ENCODE measurements around the gene POLK.

- no peak for TF ChIP-seq CTCF (IDR thresholded peaks at IDR 0.05; ENCODE audit: low read depth, low read length, missing input control)
- no peak for TF ChIP-seq ATF3 (IDR thresholded peaks at IDR 0.05)
- no peak for TF ChIP-seq NR2F2 (IDR thresholded peaks at IDR 0.05)
- no peak for TF ChIP-seq REST (IDR thresholded peaks at IDR 0.05)
- no peak for TF ChIP-seq ZBTB33 (IDR thresholded peaks at IDR 0.05)
- TF ChIP-seq TAF1 (conservative IDR thresholded peaks at IDR 0.05) = no peak
- TF ChIP-seq GABPA (IDR thresholded peaks at IDR 0.05 in 1 of 2, conservative IDR thresholded peaks at IDR 0.05 in 1 of 2) = no peak
- TF ChIP-seq RXRA (IDR thresholded peaks at IDR 0.05) = no peak
- TF ChIP-seq EGR1 (IDR thresholded peaks at IDR 0.05; ENCODE audit: low read depth in 2 of 2) = no peak
- no peak for TF ChIP-seq RAD21 (IDR thresholded peaks at IDR 0.05)
- no peak for TF ChIP-seq SP1 (IDR thresholded peaks at IDR 0.05)
- TF ChIP-seq HNF4A (conservative IDR thresholded peaks at IDR 0.05) = no peak
- TF ChIP-seq FOXA2 (IDR thresholded peaks at IDR 0.05) = no peak
These were observed 20.5 kb downstream of the POLK start for GRCh38 chr5:75532190-75532589.
